A549 (cell line): ENCODE data around the gene ZG16B. TPM values are rescaled to one million over a fixed set of nuclear protein-coding genes. Genes with fewer than 3 reads are reported as not detected.

Source experiments
- ATAC-seq, 2 experiments: fragments of 200-7000 bp in 1 of 2; fragments of >200 bp in 1 of 2; cut with Nextera tagmentation in 1 of 2; cut with Tn5 transposase in 1 of 2; 3 replicates each; pipeline versions ENCODE4 v1.8.0 to v1.9.1; 2018 to 2020; ENCODE audit warnings: mild to moderate bottlenecking in 1 of 2, moderate library complexity in 1 of 2
- CTCF ChIA-PET: fragments of 300-600 bp; sonication (Branson Sonifier 250); formaldehyde crosslinking; extraction: SDS; loops from one replicate; lab custom pipeline; 2021; ENCODE audit warnings: antibody characterized with exemption, inconsistent platforms; lab: Yijun Ruan, JAX
- POLR2A ChIA-PET: fragments of 350-600 bp; formaldehyde crosslinking; extraction: SDS; loops from one replicate; lab custom pipeline; 2021; ENCODE audit warnings: antibody characterized with exemption, inconsistent platforms; lab: Yijun Ruan, JAX
- DNase-seq, 2 experiments: peaks; one replicate each; pipeline versions ENCODE4 v3.0.0 to v3.0.0-alpha.2; 2011 to 2016; ENCODE audit warnings: low read depth in 1 of 2, low spot score in 1 of 2
- FAIRE-seq: peaks from 2 replicates; lab custom pipeline; 2011; peaks lifted over from hg19 to GRCh38; lab: Jason Lieb, UNC
- H3K27ac ChIP-seq, 2 experiments: fragments of >200 bp; sonication (Bioruptor Twin); formaldehyde crosslinking; 3 replicates each; pipeline ENCODE4 v1.5.1; 2016 to 2017
- H3K4me1 ChIP-seq: fragments of >200 bp; sonication (Bioruptor Twin); formaldehyde crosslinking; 3 replicates; pipeline ENCODE4 v1.6.1; 2016
- H3K4me2 ChIP-seq: fragments of >200 bp; sonication (Bioruptor Twin); formaldehyde crosslinking; 3 replicates; pipeline ENCODE4 v1.6.1; 2016
- H3K4me3 ChIP-seq: fragments of >200 bp; sonication (Bioruptor Twin); formaldehyde crosslinking; 3 replicates; pipeline ENCODE4 v1.5.1; 2016
- H3K9me3 ChIP-seq: fragments of >200 bp; sonication (Bioruptor Twin); formaldehyde crosslinking; 3 replicates; pipeline ENCODE4 v1.6.1; 2016
- BHLHE40 ChIP-seq: IDR thresholded peaks from 2 replicates; pipeline ENCODE4 v1.6.1; 2012; ENCODE audit warnings: low read depth, low read length, inconsistent platforms
- CEBPB ChIP-seq, 2 experiments: fragments of >200 bp in 1 of 2; sonication (Bioruptor Twin) in 1 of 2; formaldehyde crosslinking in 1 of 2; IDR thresholded peaks; 2 replicates each; pipeline ENCODE4 v1.6.1; 2012 to 2016
- CTCF ChIP-seq: fragments of >200 bp; sonication (Bioruptor Twin); formaldehyde crosslinking; IDR thresholded peaks from 3 replicates; pipeline ENCODE4 v1.5.1; 2016
- EHF ChIP-seq: fragments of 250-450 bp; sonication (Bioruptor Pico); IDR thresholded peaks from 2 replicates; pipeline ENCODE4 v1.5.0; 2020; ENCODE audit warnings: mild to moderate bottlenecking
- EHMT2 ChIP-seq: fragments of 200-600 bp; sonication (generic); IDR thresholded peaks from 2 replicates; pipeline ENCODE4 v1.6.1; 2016; ENCODE audit warnings: antibody characterized with exemption, low read depth, mild to moderate bottlenecking, moderate library complexity
- ESRRA ChIP-seq: fragments of 150-350 bp; IDR thresholded peaks from 2 replicates; pipeline ENCODE4 v1.6.1; 2014; ENCODE audit warnings: mild to moderate bottlenecking, low read length, borderline replicate concordance
- FOSB ChIP-seq: fragments of 250-450 bp; sonication (Bioruptor Pico); IDR thresholded peaks from 2 replicates; pipeline ENCODE4 v1.5.0; 2020; ENCODE audit warnings: mild to moderate bottlenecking, moderate library complexity
- HDAC2 ChIP-seq: fragments of 200-600 bp; sonication (generic); IDR thresholded peaks from 2 replicates; pipeline ENCODE4 v1.6.1; 2016
- HEYL ChIP-seq: fragments of 250-450 bp; sonication (Bioruptor Pico); IDR thresholded peaks from 2 replicates; pipeline ENCODE4 v1.8.0; 2021; ENCODE audit warnings: mild to moderate bottlenecking, moderate library complexity
- HMGXB4 ChIP-seq: fragments of 250-450 bp; sonication (Bioruptor Pico); IDR thresholded peaks from 2 replicates; pipeline ENCODE4 v1.5.0; 2021; ENCODE audit warnings: mild to moderate bottlenecking, moderate library complexity, borderline replicate concordance
- HOXB13 ChIP-seq: fragments of 250-450 bp; sonication (Bioruptor Pico); IDR thresholded peaks from 2 replicates; pipeline ENCODE4 v1.5.0; 2020; ENCODE audit warnings: low read depth, mild to moderate bottlenecking, moderate library complexity
- HOXB5 ChIP-seq: fragments of 250-450 bp; sonication (Bioruptor Pico); IDR thresholded peaks from 2 replicates; pipeline ENCODE4 v1.5.0; 2020; ENCODE audit warnings: mild to moderate bottlenecking, moderate library complexity
- JUNB ChIP-seq: fragments of >200 bp; sonication (Bioruptor Twin); formaldehyde crosslinking; IDR thresholded peaks from 2 replicates; pipeline ENCODE4 v1.6.1; 2016
- MAX ChIP-seq: IDR thresholded peaks from 2 replicates; pipeline ENCODE4 v1.6.1; 2012
- MAZ ChIP-seq: fragments of 150-350 bp; IDR thresholded peaks from 2 replicates; pipeline ENCODE4 v1.6.1; 2014; ENCODE audit warnings: antibody characterized with exemption, low read depth, low read length, borderline replicate concordance
- NPAS2 ChIP-seq: fragments of 250-450 bp; sonication (Bioruptor Pico); IDR thresholded peaks from 2 replicates; pipeline ENCODE4 v1.8.0; 2022; ENCODE audit warnings: mild to moderate bottlenecking, moderate library complexity, borderline replicate concordance
- PHF8 ChIP-seq: fragments of 200-600 bp; sonication (generic); IDR thresholded peaks from 2 replicates; pipeline ENCODE4 v1.6.1; 2016; ENCODE audit warnings: low read depth, mild to moderate bottlenecking, antibody characterized with exemption, moderate library complexity, borderline replicate concordance
- RAD21 ChIP-seq, 2 experiments: fragments of >200 bp in 1 of 2; sonication (Bioruptor Twin) in 1 of 2; formaldehyde crosslinking in 1 of 2; IDR thresholded peaks in 1 of 2; conservative IDR thresholded peaks in 1 of 2; 2 replicates in 1 of 2; 3 replicates in 1 of 2; pipeline ENCODE4 v1.6.1; 2012 to 2018; ENCODE audit warnings: inconsistent platforms in 1 of 2
- RARB ChIP-seq: fragments of 250-450 bp; sonication (Bioruptor Pico); IDR thresholded peaks from 2 replicates; pipeline ENCODE4 v1.8.0; 2021; ENCODE audit warnings: mild to moderate bottlenecking, moderate library complexity
- RFX5 ChIP-seq: fragments of 450-650 bp; IDR thresholded peaks from 2 replicates; pipeline ENCODE4 v1.7.1; 2014; ENCODE audit warnings: antibody characterized with exemption, mild to moderate bottlenecking, moderate library complexity
- SMC3 ChIP-seq: fragments of >200 bp; sonication (Bioruptor Twin); formaldehyde crosslinking; IDR thresholded peaks from 3 replicates; pipeline ENCODE4 v1.6.1; 2018; ENCODE audit warnings: inconsistent platforms
- SREBF2 ChIP-seq: fragments of 450-650 bp; IDR thresholded peaks from 2 replicates; pipeline ENCODE4 v1.6.1; 2014; ENCODE audit warnings: mild to moderate bottlenecking, moderate library complexity
- TFCP2L1 ChIP-seq: fragments of 250-450 bp; sonication (Bioruptor Pico); IDR thresholded peaks from 2 replicates; pipeline ENCODE4 v1.5.0; 2021; ENCODE audit warnings: mild to moderate bottlenecking
- TP53 ChIP-seq: fragments of 250-450 bp; sonication (Bioruptor Pico); IDR thresholded peaks from 2 replicates; pipeline ENCODE4 v1.5.0; 2021; ENCODE audit warnings: mild to moderate bottlenecking, moderate library complexity
- ZFP36 ChIP-seq: fragments of 450-650 bp; IDR thresholded peaks from 2 replicates; pipeline ENCODE4 v1.6.1; 2014; ENCODE audit warnings: borderline replicate concordance; ENCODE audit not compliant: partially characterized antibody
- ZNF302 ChIP-seq: fragments of 250-450 bp; sonication (Bioruptor Pico); IDR thresholded peaks from 2 replicates; pipeline ENCODE4 v1.9.0; 2021; ENCODE audit warnings: inconsistent platforms, mild to moderate bottlenecking, moderate library complexity
- ZSCAN20 ChIP-seq: fragments of 250-450 bp; sonication (Bioruptor Pico); IDR thresholded peaks from 2 replicates; pipeline ENCODE4 v1.8.0; 2022; ENCODE audit warnings: mild to moderate bottlenecking, moderate library complexity
- WGBS: methylation state at CpG from one replicate; pipeline ENCODE4 v1.1.6; 2017; ENCODE audit errors: missing lambda C conversion rate; 5-methylcytosine and 5-hydroxymethylcytosine counted together
- polyA plus RNA-seq, 4 experiments: library from polyadenylated mRNA; depleted of rRNA in 3 of 4; stranded (reverse); fragments of >200 nt; fragmentation: RNase III in 1 of 4; extraction: RNeasy Plus Mini Kit Qiagen cat#74134 plus additional on column Dnase treatment in 1 of 4; gene quantifications; 2 replicates in 3 of 4; 3 replicates in 1 of 4; pipeline ENCODE4 v1.2.3, GENCODE V29; 2011 to 2017
- TF ChIP-seq, protein P1 (sequence below): fragments of >200 bp; sonication (Bioruptor Twin); formaldehyde crosslinking; IDR thresholded peaks from 3 replicates; pipeline ENCODE4 v1.6.1; 2016
- TF ChIP-seq, protein P2 (sequence below): fragments of 200-600 bp; sonication (generic); IDR thresholded peaks from 2 replicates; pipeline ENCODE4 v1.6.1; 2016; ENCODE audit warnings: antibody characterized with exemption, mild to moderate bottlenecking, moderate library complexity
- TF ChIP-seq, protein P3 (sequence below): fragments of >200 bp; sonication (Bioruptor Twin); formaldehyde crosslinking; IDR thresholded peaks from 2 replicates; pipeline ENCODE4 v1.6.1; 2016

The ZG16B gene
- polyA plus RNA-seq, 2 of the 4 experiments (the other 2 are of a cell fraction): 0.40 to 0.85 TPM

DNA sequence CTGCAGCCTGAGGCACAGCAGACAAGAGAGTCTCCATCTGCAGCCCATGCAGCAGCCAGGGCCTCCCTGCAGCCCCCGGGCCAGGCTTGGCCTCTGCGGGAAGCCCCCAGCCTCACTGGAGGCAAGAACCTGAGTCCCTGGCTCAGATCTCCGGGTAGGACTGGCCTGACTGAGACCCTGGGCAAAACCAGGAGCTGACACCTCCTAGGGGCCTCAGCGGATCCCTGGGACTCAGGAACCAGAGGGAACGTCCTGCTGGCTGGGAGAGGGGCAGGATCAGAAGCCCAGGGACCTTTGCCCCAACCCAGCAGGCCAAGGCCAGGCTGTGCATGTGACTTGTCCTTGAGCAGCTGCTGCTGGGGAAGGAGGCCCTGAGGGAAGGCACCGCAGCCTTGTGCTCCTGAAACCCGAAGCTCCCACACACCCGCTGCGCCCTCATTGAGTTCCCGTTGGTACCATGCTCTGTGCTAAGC, 14.8 kb upstream of the ZG16B start:
- no peak overlapping the region for H3K4me2 ChIP-seq
- TF ChIP-seq ZNF302 (CRISPR knock-in tag): no peak
- TF ChIP-seq, protein P1, sequence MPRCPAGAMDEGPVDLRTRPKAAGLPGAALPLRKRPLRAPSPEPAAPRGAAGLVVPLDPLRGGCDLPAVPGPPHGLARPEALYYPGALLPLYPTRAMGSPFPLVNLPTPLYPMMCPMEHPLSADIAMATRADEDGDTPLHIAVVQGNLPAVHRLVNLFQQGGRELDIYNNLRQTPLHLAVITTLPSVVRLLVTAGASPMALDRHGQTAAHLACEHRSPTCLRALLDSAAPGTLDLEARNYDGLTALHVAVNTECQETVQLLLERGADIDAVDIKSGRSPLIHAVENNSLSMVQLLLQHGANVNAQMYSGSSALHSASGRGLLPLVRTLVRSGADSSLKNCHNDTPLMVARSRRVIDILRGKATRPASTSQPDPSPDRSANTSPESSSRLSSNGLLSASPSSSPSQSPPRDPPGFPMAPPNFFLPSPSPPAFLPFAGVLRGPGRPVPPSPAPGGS: no peak
- TF ChIP-seq TFCP2L1 (CRISPR knock-in tag): no peak
- no peak for TF ChIP-seq TP53 (CRISPR knock-in tag)
- TF ChIP-seq SMC3: no peak
- no peak for TF ChIP-seq HDAC2
- TF ChIP-seq EHF (CRISPR knock-in tag): no peak
- no peak for TF ChIP-seq EHMT2
- TF ChIP-seq, protein P2, sequence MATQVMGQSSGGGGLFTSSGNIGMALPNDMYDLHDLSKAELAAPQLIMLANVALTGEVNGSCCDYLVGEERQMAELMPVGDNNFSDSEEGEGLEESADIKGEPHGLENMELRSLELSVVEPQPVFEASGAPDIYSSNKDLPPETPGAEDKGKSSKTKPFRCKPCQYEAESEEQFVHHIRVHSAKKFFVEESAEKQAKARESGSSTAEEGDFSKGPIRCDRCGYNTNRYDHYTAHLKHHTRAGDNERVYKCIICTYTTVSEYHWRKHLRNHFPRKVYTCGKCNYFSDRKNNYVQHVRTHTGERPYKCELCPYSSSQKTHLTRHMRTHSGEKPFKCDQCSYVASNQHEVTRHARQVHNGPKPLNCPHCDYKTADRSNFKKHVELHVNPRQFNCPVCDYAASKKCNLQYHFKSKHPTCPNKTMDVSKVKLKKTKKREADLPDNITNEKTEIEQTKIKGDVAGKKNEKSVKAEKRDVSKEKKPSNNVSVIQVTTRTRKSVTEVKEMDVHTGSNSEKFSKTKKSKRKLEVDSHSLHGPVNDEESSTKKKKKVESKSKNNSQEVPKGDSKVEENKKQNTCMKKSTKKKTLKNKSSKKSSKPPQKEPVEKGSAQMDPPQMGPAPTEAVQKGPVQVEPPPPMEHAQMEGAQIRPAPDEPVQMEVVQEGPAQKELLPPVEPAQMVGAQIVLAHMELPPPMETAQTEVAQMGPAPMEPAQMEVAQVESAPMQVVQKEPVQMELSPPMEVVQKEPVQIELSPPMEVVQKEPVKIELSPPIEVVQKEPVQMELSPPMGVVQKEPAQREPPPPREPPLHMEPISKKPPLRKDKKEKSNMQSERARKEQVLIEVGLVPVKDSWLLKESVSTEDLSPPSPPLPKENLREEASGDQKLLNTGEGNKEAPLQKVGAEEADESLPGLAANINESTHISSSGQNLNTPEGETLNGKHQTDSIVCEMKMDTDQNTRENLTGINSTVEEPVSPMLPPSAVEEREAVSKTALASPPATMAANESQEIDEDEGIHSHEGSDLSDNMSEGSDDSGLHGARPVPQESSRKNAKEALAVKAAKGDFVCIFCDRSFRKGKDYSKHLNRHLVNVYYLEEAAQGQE: no peak
- TF ChIP-seq HMGXB4 (CRISPR knock-in tag): no peak
- TF ChIP-seq FOSB (CRISPR knock-in tag): no peak
- no peak for TF ChIP-seq BHLHE40
- no peak for TF ChIP-seq ZFP36
- TF ChIP-seq RARB (CRISPR knock-in tag): no peak
- no peak for TF ChIP-seq HOXB5 (CRISPR knock-in tag)
- no peak for TF ChIP-seq CEBPB (IDR thresholded peaks at IDR 0.05)
- no peak for TF ChIP-seq PHF8
- no peak for TF ChIP-seq SREBF2
- no peak for TF ChIP-seq HOXB13
- no peak for TF ChIP-seq ZSCAN20 (CRISPR knock-in tag)
- TF ChIP-seq, all 56 proteins: peak for 0
- WGBS: 66% methylated on average over 10 of the region's 10 CpGs
- DNase-seq: no peak
- H3K9me3 ChIP-seq: no peaks in the 10 kb centered on the region
- CTCF ChIA-PET: interaction anchor here (0.6 to 3.7 kb wide), 2 partner anchors 53 to 402 kb away, joined by 3 to 10 read pairs; no protein-coding TSS in a partner anchor
- no peak overlapping the region for H3K4me3 ChIP-seq
- no peak overlapping the region for H3K27ac ChIP-seq
- no peaks in the 10 kb centered on the region for H3K4me1 ChIP-seq
- POLR2A ChIA-PET: no interaction called here
- no peak for ATAC-seq
- no peak for FAIRE-seq

GRCh38 chr16:2816751-2817339, 13.3 kb upstream of the ZG16B start, which contains the start of gene PRSS21:
Gene PRSS21 (plus strand): TSS chr16:2817237. CDS start chr16:2817269, 32 bp downstream.
- CTCF ChIA-PET: interaction anchor here (0.6 to 3.7 kb wide), 2 partner anchors 51 to 115 kb away, joined by 3 to 10 read pairs; no protein-coding TSS in a partner anchor
- POLR2A ChIA-PET: interaction anchor here (1.1 kb wide), 1 partner anchor 51 kb away, joined by 3 read pairs; no protein-coding TSS in a partner anchor
- FAIRE-seq: no peak
- no peak for TF ChIP-seq RFX5
- no peak for TF ChIP-seq HEYL (CRISPR knock-in tag)
- TF ChIP-seq MAZ: no peak
- TF ChIP-seq RAD21 (conservative IDR thresholded peaks at IDR 0.05 in 1 of 2, IDR thresholded peaks at IDR 0.05 in 1 of 2): no peak
- TF ChIP-seq HOXB5 (CRISPR knock-in tag): no peak
- TF ChIP-seq, protein P3, sequence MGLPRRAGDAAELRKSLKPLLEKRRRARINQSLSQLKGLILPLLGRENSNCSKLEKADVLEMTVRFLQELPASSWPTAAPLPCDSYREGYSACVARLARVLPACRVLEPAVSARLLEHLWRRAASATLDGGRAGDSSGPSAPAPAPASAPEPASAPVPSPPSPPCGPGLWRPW: no peak
- no peak for TF ChIP-seq JUNB
- no peak for TF ChIP-seq MAX
- no peak for TF ChIP-seq NPAS2
- no peak for TF ChIP-seq CTCF
- no peak for TF ChIP-seq ESRRA

More at GRCh38 chr16:2816751-2817339, 13.3 kb upstream of the ZG16B start, which contains the start of gene PRSS21:
- ATAC-seq: peak in 1 of 2 experiments; percentile 52; a peak in 3 of 6 replicates
- 68% methylated on average over 18 of the region's 28 CpGs for whole genome bisulfite sequencing
- H3K4me2 ChIP-seq: no peak within 1 kb of the TSS
- no peak within 1 kb of the TSS for H3K27ac ChIP-seq
- no peak within 1 kb of the TSS for H3K4me3 ChIP-seq
- no peaks in the 10 kb centered on the region for H3K4me1 ChIP-seq
- no peak for DNase-seq
- H3K9me3 ChIP-seq: no peaks in the 10 kb centered on the region
